ENCODE data around the gene PCSK5. TPM values are rescaled to one million over a fixed set of nuclear protein-coding genes. Genes with fewer than 3 reads are reported as not detected.

PCSK5 gene
- total and polyA plus RNA-seq, 2 donors (not counting 3 experiments of a cell fraction or from before 2014, with no cell fraction given): 2.6 to 4.8 TPM

- no peak overlapping the region for H3K9ac ChIP-seq (replicated peaks; ENCODE audit: extremely low read depth, insufficient read depth, low read length)
- H3K79me2 ChIP-seq (ENCODE audit: control insufficient read depth, insufficient read depth, low read length): no peaks in the 10 kb centered on the region
- FAIRE-seq (no peak), DNase-seq (ENCODE audit: low read depth, low spot score) (no peak)
- H3K9me1 ChIP-seq (replicated peaks; ENCODE audit: control insufficient read depth, extremely low read depth, insufficient read depth, low read length): no peaks in the 10 kb centered on the region
- H3K4me3 ChIP-seq (replicated peaks in 1 of 3; ENCODE audit: insufficient read depth in 1 of 3, low read depth in 1 of 3, low read length in 3 of 3): no peak overlapping the region
- H2AFZ ChIP-seq (ENCODE audit: low read depth, low read length): no peak overlapping the region
- H3K9me3 ChIP-seq (replicated peaks; ENCODE audit: control insufficient read depth, insufficient read depth, low read length): no peaks in the 10 kb centered on the region
- no peak overlapping the region for H3K27ac ChIP-seq (ENCODE audit: insufficient read depth, low read depth, low read length)
- CTCF ChIA-PET: no interaction called here
- no peaks in the 10 kb centered on the region for H4K20me1 ChIP-seq (replicated peaks; ENCODE audit: control insufficient read depth, extremely low read depth, insufficient read depth, low read length)
- H3K4me2 ChIP-seq (ENCODE audit: insufficient read depth, low read length): no peak overlapping the region
- intact Hi-C loops (cut with micrococcal nuclease) (no loop called here), dilution Hi-C loops (cut with MboI; ENCODE audit: extremely low pct_ligation_motif_present, low sequenced_read_pairs) (no loop called here)
- H3K36me3 ChIP-seq (ENCODE audit: control insufficient read depth in 2 of 2, extremely low read depth in 1 of 2, insufficient read depth in 2 of 2, low read length in 2 of 2): no peaks in the 10 kb centered on the region
- BruUV-seq (replicated peaks): no TSS peak
- no peaks in the 10 kb centered on the region for H3K27me3 ChIP-seq (ENCODE audit: control insufficient read depth in 2 of 2, insufficient read depth in 2 of 2, low read length in 2 of 2)
- H3K4me1 ChIP-seq (ENCODE audit: control insufficient read depth, extremely low read depth, insufficient read depth, low read length): no peaks in the 10 kb centered on the region
- no peak for TF ChIP-seq POLR2A (IDR thresholded peaks at IDR 0.05; ENCODE audit: low read depth, low read length)
- TF ChIP-seq EZH2 (IDR thresholded peaks at IDR 0.05; ENCODE audit: borderline replicate concordance, low read depth, low read length, severe bottlenecking): no peak
- no peak for TF ChIP-seq JUN (IDR thresholded peaks at IDR 0.05; ENCODE audit: borderline replicate concordance, insufficient read depth, insufficient read length, low read depth)
- POLR2A ChIA-PET: no interaction called here
Observed at GRCh38 chr9:76045221-76045620, 154.7 kb downstream of the PCSK5 start.

- no peaks in the 10 kb centered on the region for H3K36me3 ChIP-seq (ENCODE audit: control insufficient read depth in 2 of 2, extremely low read depth in 1 of 2, insufficient read depth in 2 of 2, low read length in 2 of 2)
- H3K4me3 ChIP-seq (replicated peaks in 1 of 3; ENCODE audit: insufficient read depth in 1 of 3, low read depth in 1 of 3, low read length in 3 of 3): no peak overlapping the region
- no peak for FAIRE-seq
- no peak overlapping the region for H2AFZ ChIP-seq (ENCODE audit: low read depth, low read length)
- H3K9me3 ChIP-seq (replicated peaks; ENCODE audit: control insufficient read depth, insufficient read depth, low read length): no peaks in the 10 kb centered on the region
- TF ChIP-seq EZH2 (IDR thresholded peaks at IDR 0.05; ENCODE audit: borderline replicate concordance, low read depth, low read length, severe bottlenecking): no peak
- no peak for TF ChIP-seq MYC (IDR thresholded peaks at IDR 0.05; ENCODE audit: low read depth, low read length)
- TF ChIP-seq JUN (IDR thresholded peaks at IDR 0.05; ENCODE audit: borderline replicate concordance, insufficient read depth, insufficient read length, low read depth): no peak
- no peak for TF ChIP-seq GATA2 (IDR thresholded peaks at IDR 0.05; ENCODE audit: insufficient read depth, insufficient read length, low read depth, low read length)
- TF ChIP-seq POLR2AphosphoS5 (IDR thresholded peaks at IDR 0.05; ENCODE audit: insufficient read depth, low read depth, low read length): no peak
- TF ChIP-seq FOS (IDR thresholded peaks at IDR 0.05; ENCODE audit: borderline replicate concordance, insufficient read depth, low read length): no peak
- TF ChIP-seq CTCF (IDR thresholded peaks at IDR 0.05; ENCODE audit: extremely low read depth in 1 of 2, insufficient read depth in 1 of 2, low read depth in 1 of 2, low read length in 2 of 2): no peak
- no peak for TF ChIP-seq POLR2A (IDR thresholded peaks at IDR 0.05; ENCODE audit: low read depth, low read length)
- TF ChIP-seq MAX (IDR thresholded peaks at IDR 0.05; ENCODE audit: insufficient read depth, insufficient read length): no peak
- dilution Hi-C loops (cut with MboI; ENCODE audit: extremely low pct_ligation_motif_present, low sequenced_read_pairs): no loop called here
- ChIA-PET CTCF (no interaction called here), POLR2A (no interaction called here)
- no peak overlapping the region for H3K9ac ChIP-seq (replicated peaks; ENCODE audit: extremely low read depth, insufficient read depth, low read length)
- no peaks in the 10 kb centered on the region for H3K27me3 ChIP-seq (ENCODE audit: control insufficient read depth in 2 of 2, insufficient read depth in 2 of 2, low read length in 2 of 2)
- H3K79me2 ChIP-seq (ENCODE audit: control insufficient read depth, insufficient read depth, low read length): no peaks in the 10 kb centered on the region
- no peak for DNase-seq (ENCODE audit: low read depth, low spot score)
- H3K27ac ChIP-seq (ENCODE audit: insufficient read depth, low read depth, low read length): no peak overlapping the region
- intact Hi-C loops (cut with micrococcal nuclease): no loop called here
- no TSS peak for BruUV-seq (replicated peaks)
- H4K20me1 ChIP-seq (replicated peaks; ENCODE audit: control insufficient read depth, extremely low read depth, insufficient read depth, low read length): no peaks in the 10 kb centered on the region
- H3K4me2 ChIP-seq (ENCODE audit: insufficient read depth, low read length): no peak overlapping the region
- H3K9me1 ChIP-seq (replicated peaks; ENCODE audit: control insufficient read depth, extremely low read depth, insufficient read depth, low read length): no peaks in the 10 kb centered on the region
- H3K4me1 ChIP-seq (ENCODE audit: control insufficient read depth, extremely low read depth, insufficient read depth, low read length): no peaks in the 10 kb centered on the region
Observed at GRCh38 chr9:76049341-76049740, 158.9 kb downstream of the PCSK5 start.
